ENCODE measurements around the gene SNIP1. TPM values are rescaled to one million over a fixed set of nuclear protein-coding genes. Genes with fewer than 3 reads are reported as not detected.

SNIP1 gene
- total and polyA plus RNA-seq, 2 donors from 2014 or later = 3.9 to 20.1 TPM

DNA sequence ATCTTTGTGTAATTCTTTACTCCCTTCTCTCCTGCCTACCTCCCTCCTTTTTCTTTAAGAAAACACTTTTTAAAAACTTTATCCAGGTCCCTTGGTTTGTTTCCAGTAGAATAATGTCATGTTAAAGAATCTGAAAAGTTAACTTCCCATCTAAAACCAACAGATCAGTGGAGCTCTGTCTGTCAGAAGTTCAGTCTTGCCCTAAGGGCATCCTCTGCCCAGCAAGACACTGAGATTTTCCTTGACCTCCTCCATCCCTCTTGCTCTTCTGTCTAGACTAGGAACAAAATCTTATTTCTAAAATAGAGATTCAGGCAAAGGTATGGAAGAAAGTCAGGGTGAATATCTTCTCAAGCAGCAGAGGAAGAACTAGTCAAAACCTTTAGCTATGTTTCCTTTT is 47.3 kb upstream of the SNIP1 start:
- no peak overlapping the region for H3K9ac ChIP-seq (ENCODE audit: low read length in 3 of 3)
- DNase-seq (no peak), FAIRE-seq (no peak)
- no peaks in the 10 kb centered on the region for H3K36me3 ChIP-seq (ENCODE audit: control insufficient read depth in 2 of 3, insufficient read depth in 3 of 3, low read length in 3 of 3)
- intact Hi-C loops (cut with DNase I) = no loop called here
- no peak overlapping the region for H3K27ac ChIP-seq (ENCODE audit: low read depth in 2 of 2, low read length in 2 of 2)
- H3K9me3 ChIP-seq (ENCODE audit: control insufficient read depth in 2 of 3, insufficient read depth in 1 of 3, low read length in 3 of 3) = no peaks in the 10 kb centered on the region
- TF ChIP-seq CTCF (IDR thresholded peaks at IDR 0.05; ENCODE audit: borderline replicate concordance, extremely low read depth, insufficient read depth) = no peak
- H3K27me3 ChIP-seq (ENCODE audit: control insufficient read depth, insufficient read depth, low read length) = no peaks in the 10 kb centered on the region
- no peak overlapping the region for H3K4me3 ChIP-seq (ENCODE audit: low read length in 3 of 3)
- H3K4me1 ChIP-seq (ENCODE audit: control insufficient read depth in 2 of 3, insufficient read depth in 2 of 3, low read depth in 1 of 3, low read length in 3 of 3) = no peaks in the 10 kb centered on the region

- DNase-seq (peak in 2 of 5 donors; percentile 24 to 42), FAIRE-seq (no peak)
- Histone ChIP-seq H3K9ac (ENCODE audit: low read length in 3 of 3) (no peak overlapping the region), H3K27ac (ENCODE audit: low read depth in 2 of 2, low read length in 2 of 2) (no peak overlapping the region), H3K36me3 (ENCODE audit: control insufficient read depth in 2 of 3, insufficient read depth in 3 of 3, low read length in 3 of 3) (no peaks in the 10 kb centered on the region), H3K27me3 (ENCODE audit: control insufficient read depth, insufficient read depth, low read length) (no peaks in the 10 kb centered on the region), H3K9me3 (ENCODE audit: control insufficient read depth in 2 of 3, insufficient read depth in 1 of 3, low read length in 3 of 3) (no peaks in the 10 kb centered on the region), H3K4me1 (ENCODE audit: control insufficient read depth in 2 of 3, insufficient read depth in 2 of 3, low read depth in 1 of 3, low read length in 3 of 3) (peaks cover 0 to 4% (median 0%) of the 10 kb centered on the region in 3 donors), H3K4me3 (ENCODE audit: low read length in 3 of 3) (no peak overlapping the region)
- intact Hi-C loops (cut with DNase I) = no loop called here
- no peak for TF ChIP-seq CTCF (IDR thresholded peaks at IDR 0.05; ENCODE audit: borderline replicate concordance, extremely low read depth, insufficient read depth)
Measured at GRCh38 chr1:37599940-37600339, 45.8 kb upstream of the SNIP1 start.

- H3K4me1 ChIP-seq (ENCODE audit: control insufficient read depth in 2 of 3, insufficient read depth in 2 of 3, low read depth in 1 of 3, low read length in 3 of 3) = peaks cover 0 to 9% (median 0%) of the 10 kb centered on the region in 3 donors
- peaks cover 0 to 7% (median 3%) of the 10 kb centered on the region in 3 donors for H3K36me3 ChIP-seq (ENCODE audit: control insufficient read depth in 2 of 3, insufficient read depth in 3 of 3, low read length in 3 of 3)
- intact Hi-C loops (cut with DNase I) = no loop called here
- FAIRE-seq (no peak), DNase-seq (no peak)
- no peaks in the 10 kb centered on the region for H3K27me3 ChIP-seq (ENCODE audit: control insufficient read depth, insufficient read depth, low read length)
- peak overlapping the region; percentile 11 to 88 (median 56) for H3K9ac ChIP-seq (ENCODE audit: low read length in 3 of 3)
- peak overlapping the region; percentile 88 to 100 (median 95) for H3K4me3 ChIP-seq (ENCODE audit: low read length in 3 of 3)
- TF ChIP-seq CTCF (IDR thresholded peaks at IDR 0.05; ENCODE audit: borderline replicate concordance, extremely low read depth, insufficient read depth) = no peak
- H3K9me3 ChIP-seq (ENCODE audit: control insufficient read depth in 2 of 3, insufficient read depth in 1 of 3, low read length in 3 of 3) = no peaks in the 10 kb centered on the region
- peak overlapping the region; percentile 6 to 85 for H3K27ac ChIP-seq (ENCODE audit: low read depth in 2 of 2, low read length in 2 of 2)
Measured at GRCh38 chr1:37596182-37596667, 42.1 kb upstream of the SNIP1 start.
